PC-3 (cell line): ENCODE measurements around the gene VWA3B. TPM values are rescaled to one million over a fixed set of nuclear protein-coding genes. Genes with fewer than 3 reads are reported as not detected.
"Not testable (repeated sequence)": the region's sequence is repeated elsewhere in the genome, so short reads cannot be mapped to it uniquely, and the experiment has no call there.

Source experiments
- ATAC-seq: fragments of 200-7000 bp; cut with Tn5 transposase; 2 replicates; pipeline ENCODE4 v1.9.1; 2020; ENCODE audit warnings: mild to moderate bottlenecking, moderate library complexity
- BruUV-seq: library from RNA; stranded (reverse); fragments of 400-500 nt; replicated peaks from 2 replicates; lab custom pipeline; 2021; lab: Mats Ljungman, UMichigan
- CTCF ChIA-PET: fragments of 300-600 bp; sonication (Branson Sonifier 250); formaldehyde crosslinking; loops from one replicate; lab custom pipeline; 2022; ENCODE audit warnings: antibody characterized with exemption; lab: Charles Lee
- POLR2A ChIA-PET: fragments of 300-600 bp; sonication (Branson Sonifier 250); formaldehyde crosslinking; loops from one replicate; lab custom pipeline; 2022; ENCODE audit warnings: antibody characterized with exemption; ENCODE audit not compliant: unreplicated experiment; lab: Charles Lee
- DNase-seq: peaks from one replicate; pipeline ENCODE4 v3.0.0-alpha.2; 2015
- H2AFZ ChIP-seq: fragments of 300-600 bp; sonication (generic); 2 replicates; pipeline ENCODE4 v1.6.0; 2016; ENCODE audit warnings: antibody characterized with exemption, low read length
- H3F3A ChIP-seq: fragments of 300-600 bp; sonication (generic); one replicate; pipeline ENCODE4 v1.6.0; 2017; ENCODE audit warnings: antibody characterized with exemption, low read length, control low read depth, mild to moderate bottlenecking; ENCODE audit not compliant: unreplicated experiment
- H3K27ac ChIP-seq: fragments of 300-600 bp; sonication (generic); 2 replicates; pipeline ENCODE4 v1.5.1; 2016; ENCODE audit warnings: mild to moderate bottlenecking, low read length
- H3K27me3 ChIP-seq: fragments of 300-600 bp; sonication (generic); 2 replicates; pipeline ENCODE4 v1.6.1; 2016; ENCODE audit warnings: low read length, mixed read lengths
- H3K36me3 ChIP-seq: fragments of 300-600 bp; sonication (generic); 2 replicates; pipeline ENCODE4 v1.6.1; 2016; ENCODE audit warnings: low read depth, mixed run types, low read length, mixed read lengths
- H3K4me1 ChIP-seq: fragments of 300-600 bp; sonication (generic); 2 replicates; pipeline ENCODE4 v1.5.1; 2016; ENCODE audit warnings: low read length; ENCODE audit not compliant: insufficient read depth
- H3K4me2 ChIP-seq: fragments of 300-600 bp; sonication (generic); 2 replicates; pipeline ENCODE4 v1.6.0; 2016; ENCODE audit warnings: low read length
- H3K4me3 ChIP-seq: fragments of 300-600 bp; sonication (generic); 2 replicates; pipeline ENCODE4 v1.5.1; 2016; ENCODE audit warnings: mild to moderate bottlenecking, low read length, mixed read lengths
- H3K79me2 ChIP-seq: fragments of 300-600 bp; sonication (generic); 2 replicates; pipeline ENCODE4 v1.6.1; 2017; ENCODE audit warnings: low read length, mixed read lengths
- H3K9ac ChIP-seq: fragments of 300-600 bp; sonication (generic); 2 replicates; pipeline ENCODE4 v1.6.0; 2016; ENCODE audit warnings: mild to moderate bottlenecking, low read length
- H3K9me2 ChIP-seq: fragments of 300-600 bp; sonication (generic); replicated peaks from 2 replicates; pipeline ENCODE4 v1.6.1; 2016; ENCODE audit warnings: mixed run types, low read length, mixed read lengths
- H3K9me3 ChIP-seq: fragments of 300-600 bp; sonication (generic); 2 replicates; pipeline ENCODE4 v1.6.1; 2016; ENCODE audit warnings: low read length, mixed read lengths
- H4K20me1 ChIP-seq: fragments of 300-600 bp; sonication (generic); 2 replicates; pipeline ENCODE4 v1.6.1; 2016; ENCODE audit warnings: low read length, mixed read lengths
- CTCF ChIP-seq: fragments of 300-600 bp; sonication (generic); conservative IDR thresholded peaks from 2 replicates; pipeline ENCODE4 v1.5.1; 2017; ENCODE audit warnings: antibody characterized with exemption, low read depth, mild to moderate bottlenecking, low read length
- EZH2 ChIP-seq: fragments of 300-600 bp; sonication (generic); IDR thresholded peaks from one replicate; pipeline ENCODE4 v1.6.1; 2017; ENCODE audit warnings: antibody characterized with exemption, mild to moderate bottlenecking, low read length; ENCODE audit not compliant: unreplicated experiment
- EZH2phosphoT487 ChIP-seq: fragments of 300-600 bp; sonication (generic); IDR thresholded peaks from 2 replicates; pipeline ENCODE4 v1.6.1; 2018; ENCODE audit warnings: mild to moderate bottlenecking, antibody characterized with exemption, low read length, borderline replicate concordance
- intact Hi-C: fragments of 100-400 bp; cut with micrococcal nuclease; formaldehyde crosslinking; loops from 2 replicates; pipeline ENCODE4 v1.9.0; 2023
- total RNA-seq: library from RNA; depleted of rRNA; stranded (reverse); fragments of >200 nt; gene quantifications from 2 replicates; pipeline ENCODE4 v1.2.3, GENCODE V29; 2014

Gene VWA3B
- total RNA-seq, 1 experiment from 2014 or later: not detected

- H3K27me3 ChIP-seq: no peaks in the 10 kb centered on the region
- H3K79me2 ChIP-seq: no peaks in the 10 kb centered on the region
- H3K4me1 ChIP-seq: no peaks in the 10 kb centered on the region
- no peak for ATAC-seq
- no peak overlapping the region for H3K4me3 ChIP-seq
- no peaks in the 10 kb centered on the region for H3F3A ChIP-seq
- no TSS peak for BruUV-seq
- no peaks in the 10 kb centered on the region for H3K36me3 ChIP-seq
- no peak overlapping the region for H3K9ac ChIP-seq
- no peak for DNase-seq
- intact Hi-C loops: no loop called here
- no peak overlapping the region for H3K4me2 ChIP-seq
- H3K9me2 ChIP-seq: no peaks in the 10 kb centered on the region
- ChIA-PET POLR2A (no interaction called here), CTCF (no interaction called here)
- no peak for TF ChIP-seq EZH2
- no peak for TF ChIP-seq EZH2phosphoT487
- no peak for TF ChIP-seq CTCF
- no peaks in the 10 kb centered on the region for H3K9me3 ChIP-seq
- H3K27ac ChIP-seq: no peak overlapping the region
- H4K20me1 ChIP-seq: no peaks in the 10 kb centered on the region
- H2AFZ ChIP-seq: no peak overlapping the region
Measured at GRCh38 chr2:98137196-98137595, 50.2 kb downstream of the VWA3B start.

- BruUV-seq, H3K36me3 ChIP-seq, H3K9me3 ChIP-seq, H3K79me2 ChIP-seq, H3K27ac ChIP-seq, H3K4me2 ChIP-seq, H3K9me2 ChIP-seq, H4K20me1 ChIP-seq, H3K27me3 ChIP-seq, DNase-seq, CTCF ChIA-PET, intact Hi-C loops, H3K9ac ChIP-seq, H2AFZ ChIP-seq, H3K4me1 ChIP-seq, H3F3A ChIP-seq, ATAC-seq, POLR2A ChIA-PET, H3K4me3 ChIP-seq: not testable (repeated sequence)
Measured at GRCh38 chr2:98138978-98139377, 52.0 kb downstream of the VWA3B start.

GRCh38 chr2:98140210-98140609, 53.2 kb downstream of the VWA3B start:
- H3K4me1 ChIP-seq: no peaks in the 10 kb centered on the region
- no peaks in the 10 kb centered on the region for H3K36me3 ChIP-seq
- no peak overlapping the region for H2AFZ ChIP-seq
- H3K9ac ChIP-seq: no peak overlapping the region
- H3K27me3 ChIP-seq: no peaks in the 10 kb centered on the region
- no peaks in the 10 kb centered on the region for H3K9me3 ChIP-seq
- CTCF ChIA-PET: no interaction called here
- H4K20me1 ChIP-seq: no peaks in the 10 kb centered on the region
- no peaks in the 10 kb centered on the region for H3F3A ChIP-seq
- H3K27ac ChIP-seq: no peak overlapping the region
- no peaks in the 10 kb centered on the region for H3K79me2 ChIP-seq
- DNase-seq (no peak), ATAC-seq (no peak)
- POLR2A ChIA-PET: no interaction called here
- no peak overlapping the region for H3K4me3 ChIP-seq
- intact Hi-C loops: no loop called here
- no peaks in the 10 kb centered on the region for H3K9me2 ChIP-seq
- no peak for TF ChIP-seq CTCF
- no peak for TF ChIP-seq EZH2
- TF ChIP-seq EZH2phosphoT487: no peak
- H3K4me2 ChIP-seq: no peak overlapping the region
- no TSS peak for BruUV-seq
